BLaER1 treated with 17β-estradiol and CSF1 and Interleukin-3, amounts not matched to agents 10 nM and 100 nM (cell line): Measurements from ENCODE around the gene EXOSC5.
"Not testable (repeated sequence)": the region's sequence is repeated elsewhere in the genome, so short reads cannot be mapped to it uniquely, and the experiment has no call there.

Experiments used
- H3K27ac ChIP-seq, 11 experiments: shearing (Covaris generic); formaldehyde crosslinking; 2 replicates each; pipeline ENCODE4 v1.8.1; 2022
- H3K27me3 ChIP-seq, 11 experiments: shearing (Covaris generic); formaldehyde crosslinking; 2 replicates each; pipeline ENCODE4 v1.8.1; 2022
- H3K36me3 ChIP-seq, 11 experiments: shearing (Covaris generic); formaldehyde crosslinking; 2 replicates each; pipeline ENCODE4 v1.8.1; 2022
- H3K4me1 ChIP-seq, 10 experiments: shearing (Covaris generic); formaldehyde crosslinking; 2 replicates each; pipeline ENCODE4 v1.8.1; 2022
- H3K4me2 ChIP-seq, 11 experiments: shearing (Covaris generic); formaldehyde crosslinking; 2 replicates each; pipeline ENCODE4 v1.8.1; 2022
- H3K4me3 ChIP-seq, 10 experiments: shearing (Covaris generic); formaldehyde crosslinking; 2 replicates each; pipeline ENCODE4 v1.8.1; 2022
- H3K9ac ChIP-seq, 11 experiments: shearing (Covaris generic); formaldehyde crosslinking; 2 replicates each; pipeline ENCODE4 v1.8.1; 2022
- H3K9me3 ChIP-seq, 11 experiments: shearing (Covaris generic); formaldehyde crosslinking; replicated peaks in 1 of 11; 2 replicates each; pipeline ENCODE4 v1.8.1; 2022
- H4K20me1 ChIP-seq, 11 experiments: shearing (Covaris generic); formaldehyde crosslinking; 2 replicates each; pipeline ENCODE4 v1.8.1; 2022
- Cebpa-rat ChIP-seq, 11 experiments: shearing (Covaris generic); IDR thresholded peaks; 2 replicates each; pipeline ENCODE4 v1.8.1; 2022

EXOSC5 gene

GRCh38 chr19:41398050-41398418 is 875 bp upstream of the EXOSC5 start:
- Histone ChIP-seq H3K4me1 (peaks cover 44 to 76% (median 58%) of the 10 kb centered on the region in 10 experiments), H4K20me1 (peaks cover 0 to 28% (median 3%) of the 10 kb centered on the region in 11 experiments; a peak in 9 of 22 replicates), H3K9ac (peak overlapping the region; percentile 86 to 97 (median 96)), H3K27ac (peak overlapping the region; percentile 93 to 98 (median 96)), H3K4me2 (peak overlapping the region; percentile 80 to 98 (median 89)), H3K27me3 (no peaks in the 10 kb centered on the region), H3K4me3 (peak overlapping the region; percentile 74 to 95 (median 91)), H3K9me3 (no peaks in the 10 kb centered on the region), H3K36me3 (peaks cover 10 to 39% (median 16%) of the 10 kb centered on the region in 11 experiments; a peak in 18 of 22 replicates)
- TF ChIP-seq Cebpa-rat (IDR thresholded peaks at IDR 0.05), result no peak

DNA sequence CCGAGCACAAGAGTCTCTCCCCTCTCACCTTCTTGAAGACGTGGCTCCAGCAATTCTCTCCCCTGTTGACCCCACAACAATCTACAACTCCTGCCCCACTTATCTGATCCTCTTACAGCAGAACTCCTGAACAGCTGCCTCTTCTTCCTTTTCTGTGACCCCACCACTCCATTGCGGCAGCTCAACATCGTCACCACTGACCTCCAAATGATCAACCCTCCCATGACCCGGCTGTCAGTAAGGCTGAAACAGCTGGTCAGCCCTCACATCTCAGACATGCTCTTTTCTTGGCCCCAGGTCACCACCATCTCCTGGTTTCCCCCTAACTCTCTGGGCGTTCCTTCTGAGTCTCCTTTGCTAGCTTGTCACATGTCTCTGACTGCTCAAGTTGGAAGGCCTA is 1.8 kb downstream of the EXOSC5 start:
- H3K4me3 ChIP-seq, result peak overlapping the region in 7 of 10 experiments; percentile 3 to 91 (median 86); a peak in 7 of 20 replicates

DNA sequence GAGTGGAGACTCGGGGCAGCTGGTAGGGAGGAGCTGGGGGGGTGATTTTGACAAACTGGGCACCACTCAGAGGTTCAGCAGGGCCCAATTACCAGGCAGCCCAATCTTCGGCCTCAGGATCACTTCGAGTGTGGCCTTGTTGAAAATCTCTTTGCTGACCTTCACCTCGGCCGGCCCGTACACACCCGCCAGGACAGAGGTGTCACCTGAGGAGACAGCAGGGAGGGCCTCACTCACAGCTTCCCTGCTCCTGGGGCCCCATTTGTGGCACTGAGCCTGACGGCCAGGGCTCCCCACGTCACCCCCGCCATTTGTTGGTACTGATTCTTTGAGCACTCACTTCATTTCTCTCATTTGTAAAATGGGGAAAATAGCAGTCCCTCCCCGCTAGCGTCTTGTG is 4.4 kb downstream of the EXOSC5 start:
- Histone ChIP-seq H3K4me1 (peaks cover 24 to 36% (median 32%) of the 10 kb centered on the region in 10 experiments), H3K4me2 (no peak overlapping the region), H3K27me3 (no peaks in the 10 kb centered on the region), H3K27ac (0 out of 22 replicates have a peak overlapping the region, but pooled peaks of 1 of the 11 experiments have one; percentile 14), H3K4me3 (no peak overlapping the region), H3K9ac (peak overlapping the region in 1 of 11 experiments; percentile 4; a peak in 1 of 22 replicates), H3K9me3 (no peaks in the 10 kb centered on the region), H3K36me3 (peaks cover 29 to 75% (median 59%) of the 10 kb centered on the region in 11 experiments), H4K20me1 (peaks cover 0 to 49% (median 9%) of the 10 kb centered on the region in 11 experiments; a peak in 9 of 22 replicates)
- no peak for TF ChIP-seq Cebpa-rat (IDR thresholded peaks at IDR 0.05)

More for the DNA sequence above, 1.8 kb downstream of the EXOSC5 start:
- H3K9me3 ChIP-seq, result no peaks in the 10 kb centered on the region
- H3K27ac ChIP-seq, result peak overlapping the region in 9 of 11 experiments; percentile 5 to 96 (median 33); a peak in 12 of 22 replicates
- H3K9ac ChIP-seq, result peak overlapping the region; percentile 31 to 97 (median 94); a peak in 19 of 22 replicates
- no peaks in the 10 kb centered on the region for H3K27me3 ChIP-seq
- TF ChIP-seq Cebpa-rat (IDR thresholded peaks at IDR 0.05), result no peak
- peak overlapping the region; percentile 80 to 98 (median 95) for H3K4me2 ChIP-seq
- H4K20me1 ChIP-seq, result peaks cover 0 to 46% (median 9%) of the 10 kb centered on the region in 11 experiments; a peak in 9 of 22 replicates
- peaks cover 43 to 55% (median 50%) of the 10 kb centered on the region in 10 experiments for H3K4me1 ChIP-seq
- peaks cover 18 to 50% (median 35%) of the 10 kb centered on the region in 11 experiments for H3K36me3 ChIP-seq

DNA sequence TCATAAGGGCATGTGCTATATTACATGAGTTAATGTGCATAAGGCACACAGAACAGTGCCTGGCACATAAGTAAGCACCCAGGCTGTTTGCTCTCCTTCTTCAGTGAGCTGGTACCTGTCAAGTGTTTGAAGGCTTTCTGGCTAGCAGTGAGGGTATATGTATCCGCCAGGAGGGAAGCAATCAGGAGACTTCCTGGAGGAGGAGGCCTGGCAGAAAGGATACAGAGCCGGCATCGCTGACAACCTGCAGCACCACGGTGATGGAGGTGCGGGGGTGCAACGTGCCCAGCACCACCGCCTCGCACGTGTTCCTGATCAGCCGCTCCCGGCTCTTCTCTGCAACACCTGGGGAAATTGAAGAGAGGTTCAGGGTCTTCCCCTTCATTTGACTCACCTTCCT is 5.5 kb downstream of the EXOSC5 start:
- TF ChIP-seq Cebpa-rat (IDR thresholded peaks at IDR 0.05), result no peak
- H4K20me1 ChIP-seq, result peaks cover 0 to 49% (median 9%) of the 10 kb centered on the region in 11 experiments; a peak in 10 of 22 replicates
- no peak overlapping the region for H3K4me3 ChIP-seq
- H3K9me3 ChIP-seq, result no peaks in the 10 kb centered on the region
- peaks cover 24 to 36% (median 32%) of the 10 kb centered on the region in 10 experiments for H3K4me1 ChIP-seq
- peaks cover 36 to 87% (median 70%) of the 10 kb centered on the region in 11 experiments for H3K36me3 ChIP-seq
- no peak overlapping the region; a peak in 1 of 22 replicates for H3K9ac ChIP-seq
- H3K27ac ChIP-seq, result no peak overlapping the region
- H3K4me2 ChIP-seq, result no peak overlapping the region
- H3K27me3 ChIP-seq, result no peaks in the 10 kb centered on the region

- Histone ChIP-seq H3K27ac (no peak overlapping the region), H3K27me3 (no peaks in the 10 kb centered on the region), H4K20me1 (peaks cover 0 to 10% (median 0%) of the 10 kb centered on the region in 11 experiments; a peak in 6 of 22 replicates), H3K9me3 (no peaks in the 10 kb centered on the region), H3K4me2 (no peak overlapping the region), H3K4me3 (no peak overlapping the region), H3K9ac (peak overlapping the region in 1 of 11 experiments; percentile 26; a peak in 1 of 22 replicates), H3K4me1 (peaks cover 0 to 15% (median 9%) of the 10 kb centered on the region in 10 experiments; a peak in 11 of 20 replicates), H3K36me3 (peaks cover 62 to 100% (median 87%) of the 10 kb centered on the region in 11 experiments)
- TF ChIP-seq Cebpa-rat (IDR thresholded peaks at IDR 0.05), result no peak
These were observed 10.7 kb downstream of the EXOSC5 start for GRCh38 chr19:41386442-41386841.

- peak overlapping the region in 4 of 11 experiments; percentile 3 to 29 (median 12); a peak in 3 of 22 replicates for H3K9ac ChIP-seq
These were observed 12.8 kb downstream of the EXOSC5 start for GRCh38 chr19:41384351-41384750.

GRCh38 chr19:41381536-41381935 is 15.6 kb downstream of the EXOSC5 start:
- not testable (repeated sequence) for H4K20me1 ChIP-seq, H3K9me3 ChIP-seq, H3K4me3 ChIP-seq, H3K4me2 ChIP-seq, H3K27me3 ChIP-seq, H3K27ac ChIP-seq, H3K9ac ChIP-seq
- Histone ChIP-seq H3K4me1 (peaks cover 30 to 55% (median 45%) of the 10 kb centered on the region in 10 experiments), H3K36me3 (peaks cover 27 to 58% (median 40%) of the 10 kb centered on the region in 11 experiments)

More at GRCh38 chr19:41384351-41384750, 12.8 kb downstream of the EXOSC5 start:
- Histone ChIP-seq H3K4me3 (no peak overlapping the region), H3K9me3 (no peaks in the 10 kb centered on the region), H3K36me3 (peaks cover 47 to 86% (median 68%) of the 10 kb centered on the region in 11 experiments), H3K27me3 (no peaks in the 10 kb centered on the region), H3K4me1 (peaks cover 12 to 27% (median 17%) of the 10 kb centered on the region in 10 experiments), H3K4me2 (peak overlapping the region in 3 of 11 experiments; percentile 2 to 34 (median 4); a peak in 4 of 22 replicates), H4K20me1 (peaks cover 0 to 8% (median 0%) of the 10 kb centered on the region in 11 experiments; a peak in 4 of 22 replicates), H3K27ac (peak overlapping the region in 2 of 11 experiments; percentile 10 to 18; a peak in 1 of 22 replicates)
- TF ChIP-seq Cebpa-rat (IDR thresholded peaks at IDR 0.05), result no peak

- Histone ChIP-seq H3K36me3 (peaks cover 9 to 34% (median 17%) of the 10 kb centered on the region in 11 experiments; a peak in 16 of 22 replicates), H3K4me3 (no peak overlapping the region), H4K20me1 (peaks cover 0 to 5% (median 0%) of the 10 kb centered on the region in 11 experiments; a peak in 5 of 22 replicates), H3K27me3 (peaks cover 0 to 7% (median 0%) of the 10 kb centered on the region in 11 experiments; a peak in 4 of 22 replicates), H3K4me1 (peaks cover 34 to 60% (median 50%) of the 10 kb centered on the region in 10 experiments), H3K4me2 (peak overlapping the region; percentile 51 to 79 (median 66)), H3K9me3 (no peaks in the 10 kb centered on the region), H3K27ac (peak overlapping the region; percentile 14 to 74 (median 67); a peak in 20 of 22 replicates), H3K9ac (peak overlapping the region; percentile 15 to 58 (median 47); a peak in 17 of 22 replicates)
- TF ChIP-seq Cebpa-rat (IDR thresholded peaks at IDR 0.05), result no peak
These were observed 19.0 kb downstream of the EXOSC5 start for GRCh38 chr19:41377977-41378709.
